ENCODE measurements around the gene DACH1. TPM values are rescaled to one million over a fixed set of nuclear protein-coding genes. Genes with fewer than 3 reads are reported as not detected.

The DACH1 gene
- total RNA-seq, 1 experiment from 2014 or later = 0.31 TPM

GRCh38 chr13:71856548-71857043 lies 10.4 kb downstream of the DACH1 start:
- POLR2A ChIA-PET = no interaction called here
- H3K4me1 Mint-ChIP-seq = peaks cover 3% of the 10 kb centered on the region; the same call in 1 of the 2 replicates
- CTCF ChIA-PET = no interaction called here
- no peaks in the 10 kb centered on the region for H3K9me3 Mint-ChIP-seq
- no peak overlapping the region for H3K27ac Mint-ChIP-seq
- H3K4me3 Mint-ChIP-seq = no peak overlapping the region
- no peak for ATAC-seq
- no peak for DNase-seq (ENCODE audit: low spot score)
- TF ChIP-seq NFE2L1 (CRISPR knock-in tag; IDR thresholded peaks at IDR 0.05) = no peak
- no peak for TF ChIP-seq E2F1 (CRISPR knock-in tag; IDR thresholded peaks at IDR 0.05)
- no peak for TF ChIP-seq AR (CRISPR knock-in tag; IDR thresholded peaks at IDR 0.05)
- TF ChIP-seq ZBTB21 (CRISPR knock-in tag; IDR thresholded peaks at IDR 0.05; ENCODE audit: borderline replicate concordance) = no peak
- TF ChIP-seq CREM (CRISPR knock-in tag; IDR thresholded peaks at IDR 0.05) = no peak
- TF ChIP-seq ZNF423 (CRISPR knock-in tag; IDR thresholded peaks at IDR 0.05) = no peak
- no peak for TF ChIP-seq ZMAT4 (CRISPR knock-in tag; IDR thresholded peaks at IDR 0.05)
- TF ChIP-seq NFYB (CRISPR knock-in tag; conservative IDR thresholded peaks at IDR 0.05; ENCODE audit: low read depth) = no peak
- peaks cover 11% of the 10 kb centered on the region for H3K27me3 Mint-ChIP-seq (ENCODE audit: low read depth)
- no peaks in the 10 kb centered on the region for H3K36me3 Mint-ChIP-seq

- CTCF ChIA-PET = no interaction called here
- no peak for ATAC-seq
- peaks cover 3% of the 10 kb centered on the region; the same call in 1 of the 2 replicates for H3K4me1 Mint-ChIP-seq
- TF ChIP-seq TCF7 (CRISPR knock-in tag; IDR thresholded peaks at IDR 0.05; ENCODE audit: low read depth) (no peak), ZNF138 (CRISPR knock-in tag; conservative IDR thresholded peaks at IDR 0.05) (no peak), ZNF232 (CRISPR knock-in tag; IDR thresholded peaks at IDR 0.05) (no peak), ZNF121 (CRISPR knock-in tag; IDR thresholded peaks at IDR 0.05) (no peak), TP53 (CRISPR knock-in tag; IDR thresholded peaks at IDR 0.05) (no peak), ZMAT4 (CRISPR knock-in tag; IDR thresholded peaks at IDR 0.05) (no peak), NR2C2 (CRISPR knock-in tag; IDR thresholded peaks at IDR 0.05) (no peak), ATF6 (CRISPR knock-in tag; IDR thresholded peaks at IDR 0.05) (no peak), ZNF423 (CRISPR knock-in tag; IDR thresholded peaks at IDR 0.05) (no peak), E2F4 (CRISPR knock-in tag; IDR thresholded peaks at IDR 0.05; ENCODE audit: borderline replicate concordance, low read depth) (no peak), ZNF425 (CRISPR knock-in tag; conservative IDR thresholded peaks at IDR 0.05) (no peak), CTCF (IDR thresholded peaks at IDR 0.05) (no peak), ZSCAN18 (CRISPR knock-in tag; IDR thresholded peaks at IDR 0.05) (no peak), IRF1 (CRISPR knock-in tag; IDR thresholded peaks at IDR 0.05) (no peak), MXD4 (CRISPR knock-in tag; IDR thresholded peaks at IDR 0.05; ENCODE audit: borderline replicate concordance) (no peak)
Measured at GRCh38 chr13:71854401-71854800, 12.6 kb downstream of the DACH1 start.

More at GRCh38 chr13:71854401-71854800, 12.6 kb downstream of the DACH1 start:
- POLR2A ChIA-PET = no interaction called here
- no peaks in the 10 kb centered on the region for H3K36me3 Mint-ChIP-seq
- H3K4me3 Mint-ChIP-seq = no peak overlapping the region
- no peaks in the 10 kb centered on the region for H3K9me3 Mint-ChIP-seq
- H3K27ac Mint-ChIP-seq = no peak overlapping the region
- DNase-seq (ENCODE audit: low spot score) = no peak
- no peaks in the 10 kb centered on the region for H3K27me3 Mint-ChIP-seq (ENCODE audit: low read depth)
